HG02938 (cell line): ENCODE measurements around the gene GOLGA7B.

Experiments
- ATAC-seq: cut with Tn5 transposase; IDR thresholded peaks from one replicate; pipeline ENCODE4 v1.9.1; 2021; ENCODE audit warnings: mild to moderate bottlenecking, moderate library complexity; ENCODE audit not compliant: unreplicated experiment

The GOLGA7B gene

GRCh38 chr10:97866524-97867219 lies 17.0 kb downstream of the GOLGA7B start:
- no peak for ATAC-seq

GRCh38 chr10:97867220-97867800 lies 17.7 kb downstream of the GOLGA7B start:
- no peak for ATAC-seq

GRCh38 chr10:97868134-97868685 lies 18.6 kb downstream of the GOLGA7B start:
- ATAC-seq, result no peak

GRCh38 chr10:97869091-97870042 lies 19.7 kb downstream of the GOLGA7B start:
- peak; percentile 95 for ATAC-seq

- no peak for ATAC-seq
These were observed 21.3 kb downstream of the GOLGA7B start for GRCh38 chr10:97870990-97871389.

GRCh38 chr10:97873569-97873968 lies 23.9 kb downstream of the GOLGA7B start:
- ATAC-seq, result no peak

GRCh38 chr10:97874332-97874731 lies 24.7 kb downstream of the GOLGA7B start:
- no peak for ATAC-seq

- ATAC-seq, result no peak
These were observed 25.7 kb downstream of the GOLGA7B start for GRCh38 chr10:97875391-97875790.

- no peak for ATAC-seq
These were observed 26.8 kb downstream of the GOLGA7B start for GRCh38 chr10:97876402-97876801.

GRCh38 chr10:97879241-97879640 lies 29.6 kb downstream of the GOLGA7B start:
- ATAC-seq, result no peak

- ATAC-seq, result no peak
These were observed 30.5 kb downstream of the GOLGA7B start for GRCh38 chr10:97880109-97880508.

GRCh38 chr10:97882142-97883091 lies 32.8 kb downstream of the GOLGA7B start:
- no peak for ATAC-seq

- no peak for ATAC-seq
These were observed 33.4 kb downstream of the GOLGA7B start for GRCh38 chr10:97883092-97883485.

GRCh38 chr10:97886286-97886685 lies 36.6 kb downstream of the GOLGA7B start:
- ATAC-seq, result no peak

GRCh38 chr10:97887399-97887798 lies 37.8 kb downstream of the GOLGA7B start:
- no peak for ATAC-seq

GRCh38 chr10:97888134-97888533 lies 38.5 kb downstream of the GOLGA7B start:
- no peak for ATAC-seq

GRCh38 chr10:97888641-97889262 lies 39.1 kb downstream of the GOLGA7B start:
- no peak for ATAC-seq

GRCh38 chr10:97889461-97890265 lies 40.0 kb downstream of the GOLGA7B start:
- ATAC-seq, result no peak
